Karpas-422 (cell line): ENCODE results near the gene PRSS27. TPM values are rescaled to one million over a fixed set of nuclear protein-coding genes. Genes with fewer than 3 reads are reported as not detected.

Source experiments
- DNase-seq: peaks from one replicate; pipeline ENCODE4 v3.0.0-alpha.2; 2015
- H2AFZ ChIP-seq: fragments of 200-600 bp; sonication (generic); 2 replicates; pipeline ENCODE4 v1.6.1; 2014; ENCODE audit warnings: antibody characterized with exemption, low read length, mixed read lengths
- H3K27ac ChIP-seq: fragments of 200-600 bp; sonication (generic); 2 replicates; pipeline ENCODE4 v1.5.1; 2014; ENCODE audit warnings: mild to moderate bottlenecking, low read length, moderate library complexity
- H3K27me3 ChIP-seq: fragments of 200-600 bp; sonication (generic); 2 replicates; pipeline ENCODE4 v1.6.1; 2014; ENCODE audit warnings: low read length, mixed read lengths
- H3K36me3 ChIP-seq: fragments of 200-600 bp; sonication (generic); 2 replicates; pipeline ENCODE4 v1.6.1; 2014; ENCODE audit warnings: low read length, mixed read lengths; ENCODE audit not compliant: insufficient read depth
- H3K4me1 ChIP-seq: fragments of 200-600 bp; sonication (generic); 2 replicates; pipeline ENCODE4 v1.6.1; 2014; ENCODE audit warnings: mild to moderate bottlenecking, low read length, mixed read lengths
- H3K4me2 ChIP-seq: fragments of 200-600 bp; sonication (generic); 2 replicates; pipeline ENCODE4 v1.6.1; 2014; ENCODE audit warnings: low read length, low read depth, mild to moderate bottlenecking; ENCODE audit not compliant: poor library complexity, severe bottlenecking
- H3K4me3 ChIP-seq: fragments of 200-600 bp; sonication (generic); 2 replicates; pipeline ENCODE4 v1.5.1; 2014; ENCODE audit warnings: mild to moderate bottlenecking, antibody characterized with exemption, low read length, mixed read lengths
- H3K79me2 ChIP-seq: fragments of 200-600 bp; sonication (generic); 2 replicates; pipeline ENCODE4 v1.6.1; 2014; ENCODE audit warnings: mild to moderate bottlenecking, low read length, mixed read lengths
- H3K9ac ChIP-seq: fragments of 200-600 bp; sonication (generic); 2 replicates; pipeline ENCODE4 v1.6.0; 2014; ENCODE audit warnings: low read length
- H3K9me2 ChIP-seq: fragments of 200-600 bp; sonication (generic), shearing (Covaris generic); replicated peaks from 2 replicates; pipeline ENCODE4 v1.6.0; 2014; ENCODE audit warnings: mild to moderate bottlenecking, low read length, moderate library complexity; ENCODE audit not compliant: insufficient read depth
- H3K9me3 ChIP-seq: fragments of 300-700, 200-600 bp; sonication (generic); 2 replicates; pipeline ENCODE4 v1.6.1; 2014; ENCODE audit warnings: low read length, mixed read lengths
- H4K20me1 ChIP-seq: fragments of 200-600 bp; sonication (generic); 2 replicates; pipeline ENCODE4 v1.6.1; 2014; ENCODE audit warnings: mild to moderate bottlenecking, antibody characterized with exemption, low read length, low read depth; ENCODE audit not compliant: insufficient read depth
- total RNA-seq: library from RNA; depleted of rRNA; stranded (reverse); fragments of >200 nt; shearing (Covaris generic); gene quantifications from 2 replicates; pipeline ENCODE4 v1.2.3, GENCODE V29; 2014; ENCODE audit warnings: low replicate concordance

PRSS27 gene
- total RNA-seq, 1 experiment from 2014 or later, result 1.4 TPM

DNA sequence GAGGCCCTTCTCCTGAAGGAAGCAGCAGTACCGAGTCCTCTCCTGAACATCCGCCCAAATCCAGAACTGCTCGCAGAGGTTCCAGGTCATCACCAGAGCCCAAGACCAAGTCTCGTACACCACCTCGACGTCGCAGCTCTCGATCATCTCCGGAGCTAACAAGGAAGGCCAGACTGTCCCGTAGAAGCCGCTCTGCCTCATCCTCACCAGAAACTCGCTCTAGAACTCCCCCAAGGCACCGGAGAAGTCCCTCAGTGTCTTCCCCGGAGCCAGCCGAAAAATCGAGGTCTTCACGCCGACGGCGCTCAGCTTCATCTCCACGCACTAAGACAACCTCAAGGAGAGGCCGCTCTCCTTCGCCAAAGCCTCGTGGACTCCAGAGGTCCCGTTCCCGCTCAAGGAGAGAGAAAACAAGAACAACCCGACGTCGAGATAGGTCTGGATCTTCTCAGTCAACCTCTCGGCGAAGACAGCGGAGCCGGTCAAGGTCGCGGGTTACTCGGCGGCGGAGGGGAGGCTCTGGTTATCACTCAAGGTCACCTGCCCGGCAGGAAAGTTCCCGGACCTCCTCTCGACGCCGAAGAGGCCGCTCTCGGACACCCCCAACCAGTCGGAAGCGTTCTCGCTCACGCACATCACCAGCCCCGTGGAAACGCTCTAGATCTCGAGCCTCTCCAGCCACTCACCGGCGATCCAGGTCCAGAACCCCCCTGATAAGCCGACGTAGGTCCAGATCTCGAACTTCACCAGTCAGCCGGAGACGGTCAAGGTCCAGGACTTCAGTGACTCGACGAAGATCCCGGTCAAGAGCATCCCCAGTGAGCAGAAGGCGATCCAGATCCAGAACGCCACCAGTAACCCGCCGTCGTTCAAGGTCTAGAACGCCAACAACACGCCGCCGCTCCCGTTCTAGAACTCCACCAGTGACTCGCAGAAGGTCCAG is 45.7 kb upstream of the PRSS27 start:
- no peaks in the 10 kb centered on the region for H3K27me3 ChIP-seq
- H3K36me3 ChIP-seq, result peaks cover 74% of the 10 kb centered on the region
- H3K9me2 ChIP-seq, result no peaks in the 10 kb centered on the region
- H3K27ac ChIP-seq, result no peak overlapping the region
- H4K20me1 ChIP-seq, result peaks cover 67% of the 10 kb centered on the region
- DNase-seq, result no peak
- peaks cover 46% of the 10 kb centered on the region for H3K79me2 ChIP-seq
- no peak overlapping the region for H3K4me3 ChIP-seq
- no peak overlapping the region for H3K9ac ChIP-seq
- peaks cover 3% of the 10 kb centered on the region; the same call in 1 of the 2 replicates for H3K4me1 ChIP-seq
- no peak overlapping the region for H3K4me2 ChIP-seq
- no peaks in the 10 kb centered on the region for H3K9me3 ChIP-seq
- no peak overlapping the region for H2AFZ ChIP-seq

DNA sequence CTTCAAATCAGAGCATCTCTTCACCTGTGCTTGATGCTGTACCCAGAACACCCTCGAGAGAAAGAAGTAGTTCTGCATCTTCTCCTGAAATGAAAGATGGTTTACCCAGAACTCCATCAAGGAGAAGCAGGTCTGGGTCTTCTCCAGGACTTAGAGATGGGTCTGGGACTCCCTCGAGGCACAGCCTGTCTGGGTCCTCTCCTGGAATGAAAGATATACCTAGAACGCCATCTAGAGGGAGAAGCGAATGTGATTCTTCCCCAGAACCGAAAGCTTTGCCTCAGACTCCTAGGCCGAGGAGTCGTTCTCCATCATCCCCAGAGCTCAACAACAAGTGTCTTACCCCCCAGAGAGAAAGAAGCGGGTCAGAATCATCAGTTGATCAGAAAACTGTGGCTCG is 44.7 kb upstream of the PRSS27 start:
- Histone ChIP-seq H3K9me2 (no peaks in the 10 kb centered on the region), H3K79me2 (peaks cover 54% of the 10 kb centered on the region), H3K9ac (no peak overlapping the region), H3K36me3 (peaks cover 83% of the 10 kb centered on the region), H2AFZ (no peak overlapping the region), H3K4me1 (peaks cover 3% of the 10 kb centered on the region; the same call in 1 of the 2 replicates), H3K4me3 (no peak overlapping the region), H4K20me1 (peaks cover 67% of the 10 kb centered on the region), H3K9me3 (no peaks in the 10 kb centered on the region), H3K27me3 (no peaks in the 10 kb centered on the region), H3K4me2 (no peak overlapping the region), H3K27ac (no peak overlapping the region)
- no peak for DNase-seq

- Histone ChIP-seq H3K9me2 (no peaks in the 10 kb centered on the region), H3K4me2 (no peak overlapping the region), H3K4me3 (no peak overlapping the region), H3K27me3 (no peaks in the 10 kb centered on the region), H3K27ac (no peak overlapping the region), H3K4me1 (no peaks in the 10 kb centered on the region), H3K36me3 (peaks cover 87% of the 10 kb centered on the region), H2AFZ (no peak overlapping the region), H3K9ac (no peak overlapping the region), H3K79me2 (peaks cover 69% of the 10 kb centered on the region), H4K20me1 (peaks cover 72% of the 10 kb centered on the region), H3K9me3 (no peaks in the 10 kb centered on the region)
- no peak for DNase-seq
These were observed 43.1 kb upstream of the PRSS27 start for GRCh38 chr16:2763173-2763572.

DNA sequence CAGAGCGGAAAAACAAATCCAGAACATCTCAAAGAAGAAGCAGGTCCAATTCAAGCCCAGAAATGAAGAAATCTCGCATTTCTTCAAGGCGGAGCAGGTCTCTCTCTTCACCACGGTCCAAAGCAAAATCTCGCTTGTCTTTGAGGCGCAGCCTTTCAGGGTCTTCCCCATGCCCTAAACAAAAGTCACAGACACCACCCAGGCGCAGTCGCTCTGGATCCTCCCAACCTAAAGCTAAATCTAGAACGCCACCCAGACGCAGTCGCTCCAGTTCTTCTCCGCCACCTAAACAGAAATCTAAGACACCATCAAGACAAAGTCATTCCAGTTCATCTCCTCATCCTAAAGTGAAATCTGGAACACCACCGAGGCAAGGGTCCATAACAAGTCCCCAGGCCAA is 42.7 kb upstream of the PRSS27 start:
- Histone ChIP-seq H3K4me2 (no peak overlapping the region), H3K79me2 (peaks cover 73% of the 10 kb centered on the region), H3K9me3 (no peaks in the 10 kb centered on the region), H3K4me1 (no peaks in the 10 kb centered on the region), H2AFZ (no peak overlapping the region), H3K9me2 (no peaks in the 10 kb centered on the region), H3K27me3 (no peaks in the 10 kb centered on the region), H3K4me3 (no peak overlapping the region), H3K27ac (no peak overlapping the region), H3K36me3 (peaks cover 90% of the 10 kb centered on the region), H3K9ac (no peak overlapping the region), H4K20me1 (peaks cover 72% of the 10 kb centered on the region)
- DNase-seq, result no peak

DNA sequence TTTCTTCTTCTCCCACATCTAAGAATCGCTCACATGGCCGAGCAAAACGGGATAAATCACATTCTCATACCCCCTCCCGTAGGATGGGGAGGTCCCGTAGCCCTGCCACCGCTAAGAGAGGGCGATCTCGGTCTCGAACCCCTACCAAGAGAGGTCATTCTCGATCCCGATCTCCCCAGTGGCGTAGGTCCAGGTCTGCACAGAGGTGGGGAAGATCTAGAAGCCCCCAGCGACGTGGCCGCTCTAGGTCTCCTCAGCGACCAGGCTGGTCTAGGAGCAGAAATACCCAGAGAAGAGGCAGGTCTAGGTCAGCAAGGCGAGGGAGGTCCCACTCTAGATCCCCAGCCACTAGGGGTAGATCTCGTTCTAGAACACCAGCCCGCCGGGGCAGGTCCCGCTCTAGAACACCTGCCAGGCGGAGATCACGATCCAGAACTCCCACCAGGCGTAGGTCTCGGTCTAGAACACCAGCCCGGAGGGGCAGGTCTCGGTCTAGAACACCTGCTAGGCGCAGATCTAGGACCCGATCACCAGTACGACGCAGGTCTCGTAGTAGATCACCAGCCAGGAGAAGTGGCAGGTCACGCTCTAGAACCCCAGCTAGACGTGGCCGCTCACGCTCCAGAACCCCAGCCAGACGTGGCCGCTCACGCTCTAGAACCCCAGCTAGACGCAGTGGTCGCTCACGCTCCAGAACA is 42.0 kb upstream of the PRSS27 start:
- peaks cover 90% of the 10 kb centered on the region for H3K36me3 ChIP-seq
- no peaks in the 10 kb centered on the region for H3K4me1 ChIP-seq
- peaks cover 78% of the 10 kb centered on the region for H4K20me1 ChIP-seq
- H3K27ac ChIP-seq, result no peak overlapping the region
- no peaks in the 10 kb centered on the region for H3K9me3 ChIP-seq
- H3K4me3 ChIP-seq, result no peak overlapping the region
- DNase-seq, result no peak
- H3K9me2 ChIP-seq, result no peaks in the 10 kb centered on the region
- no peak overlapping the region for H3K4me2 ChIP-seq
- no peaks in the 10 kb centered on the region for H3K27me3 ChIP-seq
- peaks cover 80% of the 10 kb centered on the region for H3K79me2 ChIP-seq
- H2AFZ ChIP-seq, result no peak overlapping the region
- H3K9ac ChIP-seq, result no peak overlapping the region

- no peak overlapping the region for H3K4me3 ChIP-seq
- peaks cover 80% of the 10 kb centered on the region for H4K20me1 ChIP-seq
- no peak overlapping the region for H3K4me2 ChIP-seq
- H3K4me1 ChIP-seq, result no peaks in the 10 kb centered on the region
- H3K9me2 ChIP-seq, result no peaks in the 10 kb centered on the region
- no peaks in the 10 kb centered on the region for H3K27me3 ChIP-seq
- H3K27ac ChIP-seq, result no peak overlapping the region
- peaks cover 85% of the 10 kb centered on the region for H3K79me2 ChIP-seq
- H3K9ac ChIP-seq, result no peak overlapping the region
- peaks cover 92% of the 10 kb centered on the region for H3K36me3 ChIP-seq
- no peak overlapping the region for H2AFZ ChIP-seq
- no peak for DNase-seq
- no peaks in the 10 kb centered on the region for H3K9me3 ChIP-seq
These were observed 41.4 kb upstream of the PRSS27 start for GRCh38 chr16:2761472-2761871.

- Histone ChIP-seq H3K79me2 (peaks cover 92% of the 10 kb centered on the region), H3K36me3 (peaks cover 88% of the 10 kb centered on the region), H3K4me3 (no peak overlapping the region), H3K4me2 (no peak overlapping the region), H2AFZ (no peak overlapping the region), H3K27ac (no peak overlapping the region), H3K27me3 (no peaks in the 10 kb centered on the region), H3K9ac (no peak overlapping the region), H3K9me3 (no peaks in the 10 kb centered on the region), H3K4me1 (peaks cover 18% of the 10 kb centered on the region), H3K9me2 (no peaks in the 10 kb centered on the region), H4K20me1 (peaks cover 78% of the 10 kb centered on the region)
- no peak for DNase-seq
These were observed 37.3 kb upstream of the PRSS27 start for GRCh38 chr16:2757344-2757743.

DNA sequence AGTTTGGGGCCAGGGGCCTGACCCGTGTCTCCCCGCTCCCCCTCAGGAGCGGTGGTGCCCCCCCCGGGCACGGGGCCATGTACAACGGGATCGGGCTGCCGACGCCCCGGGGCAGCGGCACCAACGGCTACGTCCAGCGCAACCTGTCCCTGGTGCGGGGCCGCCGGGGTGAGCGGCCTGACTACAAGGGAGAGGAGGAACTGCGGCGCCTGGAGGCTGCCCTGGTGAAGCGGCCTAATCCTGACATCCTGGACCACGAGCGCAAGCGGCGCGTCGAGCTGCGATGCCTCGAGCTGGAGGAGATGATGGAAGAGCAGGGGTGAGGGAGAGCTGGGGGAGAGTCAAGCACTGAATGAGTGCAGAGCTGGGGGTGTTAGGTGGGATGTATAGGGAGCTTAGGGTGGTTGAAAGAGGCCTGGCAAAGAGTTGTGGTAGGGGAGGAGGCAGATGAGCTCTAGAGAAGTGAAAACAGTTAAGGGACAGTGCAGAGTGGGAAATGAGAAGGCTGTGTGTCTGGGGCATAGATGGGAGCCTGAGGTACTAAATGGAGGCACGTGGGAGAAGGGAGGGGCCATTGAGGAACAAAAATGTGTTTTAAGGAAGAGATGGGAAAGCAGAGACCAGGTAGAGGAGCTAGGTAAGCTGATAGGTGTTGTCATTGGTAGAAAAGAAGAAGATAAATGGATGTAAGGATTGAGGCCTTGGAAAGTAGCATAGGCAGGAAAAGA is 36.4 kb upstream of the PRSS27 start:
- peaks cover 23% of the 10 kb centered on the region for H3K4me1 ChIP-seq
- peaks cover 79% of the 10 kb centered on the region for H3K36me3 ChIP-seq
- H3K4me2 ChIP-seq, result no peak overlapping the region
- H3K27ac ChIP-seq, result no peak overlapping the region
- peaks cover 85% of the 10 kb centered on the region for H3K79me2 ChIP-seq
- H3K9me2 ChIP-seq, result no peaks in the 10 kb centered on the region
- DNase-seq, result no peak
- H3K4me3 ChIP-seq, result no peak overlapping the region
- no peak overlapping the region for H3K9ac ChIP-seq
- H4K20me1 ChIP-seq, result peaks cover 69% of the 10 kb centered on the region
- H3K27me3 ChIP-seq, result no peaks in the 10 kb centered on the region
- H2AFZ ChIP-seq, result no peak overlapping the region
- no peaks in the 10 kb centered on the region for H3K9me3 ChIP-seq
